Measurements from ENCODE around the gene PCDHB14. TPM values are rescaled to one million over a fixed set of nuclear protein-coding genes. Genes with fewer than 3 reads are reported as not detected.
"Not testable (repeated sequence)": the region's sequence is repeated elsewhere in the genome, so short reads cannot be mapped to it uniquely, and the experiment has no call there.

The PCDHB14 gene
- polyA plus RNA-seq, 3 donors: not detected

- no peak overlapping the region for H3K4me3 Mint-ChIP-seq
- WGBS (ENCODE audit: insufficient coverage): no CpG with 5 or more reads among the region's 3 CpGs
These were observed 26.8 kb upstream of the PCDHB14 start for GRCh38 chr5:141196363-141196762.

GRCh38 chr5:141199359-141200235 lies 23.5 kb upstream of the PCDHB14 start, which contains the start of gene PCDHB11:
Gene PCDHB11 (plus strand): TSS chr5:141199627. CDS start chr5:141199775, 148 bp downstream.
- H3K27ac ChIP-seq (ENCODE audit: low read depth in 1 of 2, low read length in 2 of 2): no peak within 1 kb of the TSS
- Mint-ChIP-seq H3K27ac (no peak within 1 kb of the TSS), H3K4me3 (no peak within 1 kb of the TSS), H3K36me3 (no peaks in the 10 kb centered on the region), H3K27me3 (ENCODE audit: low read depth in 3 of 3) (peaks cover 11 to 22% (median 21%) of the 10 kb centered on the region in 3 donors), H3K9me3 (peaks cover 17 to 52% (median 42%) of the 10 kb centered on the region in 7 donors), H3K4me1 (no peaks in the 10 kb centered on the region)
- no peaks in the 10 kb centered on the region for H3K36me3 ChIP-seq (replicated peaks in 1 of 2; ENCODE audit: control insufficient read depth in 1 of 2, insufficient read depth in 2 of 2, low read length in 2 of 2)
- no peaks in the 10 kb centered on the region for H3K79me2 ChIP-seq (ENCODE audit: insufficient read depth, low read length)
- no peak for TF ChIP-seq CTCF (IDR thresholded peaks at IDR 0.05)
- H2AFZ ChIP-seq (ENCODE audit: insufficient read depth, low read depth, low read length, poor library complexity, severe bottlenecking): no peak within 1 kb of the TSS
- H3K27me3 ChIP-seq (ENCODE audit: control insufficient read depth in 2 of 2, insufficient read depth in 2 of 2, low read length in 2 of 2): peaks cover 0 to 11% of the 10 kb centered on the region in 2 donors
- intact Hi-C loops (cut with micrococcal nuclease): no loop called here
- peaks cover 35 to 48% of the 10 kb centered on the region in 2 donors for H3K9me3 ChIP-seq (replicated peaks in 1 of 2; ENCODE audit: control insufficient read depth in 1 of 2, insufficient read depth in 1 of 2, low read length in 2 of 2)
- no peak within 1 kb of the TSS for H3K4me2 ChIP-seq (replicated peaks; ENCODE audit: extremely low read depth, low read length, poor library complexity, severe bottlenecking)
- WGBS (ENCODE audit: insufficient coverage): 45% methylated on average over 15 of the region's 21 CpGs
- H3K4me1 ChIP-seq (ENCODE audit: control insufficient read depth in 1 of 2, insufficient read depth in 2 of 2, low read length in 2 of 2): no peaks in the 10 kb centered on the region
- H4K20me1 ChIP-seq (ENCODE audit: insufficient read depth, low read length): no peaks in the 10 kb centered on the region
- H3K9ac ChIP-seq (ENCODE audit: insufficient read depth, low read length, poor library complexity, severe bottlenecking): no peak within 1 kb of the TSS
- no peak within 1 kb of the TSS for H3K4me3 ChIP-seq (replicated peaks in 1 of 3; ENCODE audit: low read depth in 2 of 3, low read length in 3 of 3)
- DNase-seq: no peak

More at GRCh38 chr5:141196363-141196762, 26.8 kb upstream of the PCDHB14 start:
- intact Hi-C loops (cut with micrococcal nuclease): no loop called here
- peaks cover 23 to 49% of the 10 kb centered on the region in 2 donors for H3K9me3 ChIP-seq (replicated peaks in 1 of 2; ENCODE audit: control insufficient read depth in 1 of 2, insufficient read depth in 1 of 2, low read length in 2 of 2)
- no peak overlapping the region for H3K9ac ChIP-seq (ENCODE audit: insufficient read depth, low read length, poor library complexity, severe bottlenecking)
- H4K20me1 ChIP-seq (ENCODE audit: insufficient read depth, low read length): no peaks in the 10 kb centered on the region
- no peaks in the 10 kb centered on the region for H3K4me1 ChIP-seq (ENCODE audit: control insufficient read depth in 1 of 2, insufficient read depth in 2 of 2, low read length in 2 of 2)
- H3K27me3 ChIP-seq (ENCODE audit: control insufficient read depth in 2 of 2, insufficient read depth in 2 of 2, low read length in 2 of 2): peaks cover 0 to 21% of the 10 kb centered on the region in 2 donors
- H2AFZ ChIP-seq (ENCODE audit: insufficient read depth, low read depth, low read length, poor library complexity, severe bottlenecking): no peak overlapping the region
- H3K27ac Mint-ChIP-seq: no peak overlapping the region
- H3K36me3 ChIP-seq (replicated peaks in 1 of 2; ENCODE audit: control insufficient read depth in 1 of 2, insufficient read depth in 2 of 2, low read length in 2 of 2): no peaks in the 10 kb centered on the region
- no peak overlapping the region for H3K4me2 ChIP-seq (replicated peaks; ENCODE audit: extremely low read depth, low read length, poor library complexity, severe bottlenecking)
- H3K4me1 Mint-ChIP-seq: no peaks in the 10 kb centered on the region
- peaks cover 2 to 22% (median 21%) of the 10 kb centered on the region in 3 donors for H3K27me3 Mint-ChIP-seq (ENCODE audit: low read depth in 3 of 3)
- H3K4me3 ChIP-seq (replicated peaks in 1 of 3; ENCODE audit: low read depth in 2 of 3, low read length in 3 of 3): no peak overlapping the region
- no peak for DNase-seq
- no peak overlapping the region for H3K27ac ChIP-seq (ENCODE audit: low read depth in 1 of 2, low read length in 2 of 2)
- H3K9me3 Mint-ChIP-seq: peaks cover 10 to 59% (median 46%) of the 10 kb centered on the region in 7 donors
- H3K36me3 Mint-ChIP-seq: no peaks in the 10 kb centered on the region
- TF ChIP-seq CTCF (IDR thresholded peaks at IDR 0.05): no peak
- H3K79me2 ChIP-seq (ENCODE audit: insufficient read depth, low read length): no peaks in the 10 kb centered on the region

GRCh38 chr5:141201126-141201525 lies 22.0 kb upstream of the PCDHB14 start:
- 26% methylated on average over 9 of the region's 38 CpGs for WGBS (ENCODE audit: insufficient coverage)
- H3K9me3 ChIP-seq (replicated peaks in 1 of 2; ENCODE audit: control insufficient read depth in 1 of 2, insufficient read depth in 1 of 2, low read length in 2 of 2): peaks cover 33 to 47% of the 10 kb centered on the region in 2 donors
- H2AFZ ChIP-seq (ENCODE audit: insufficient read depth, low read depth, low read length, poor library complexity, severe bottlenecking); H3K79me2 ChIP-seq (ENCODE audit: insufficient read depth, low read length); H3K4me1 ChIP-seq (ENCODE audit: control insufficient read depth in 1 of 2, insufficient read depth in 2 of 2, low read length in 2 of 2); H3K9ac ChIP-seq (ENCODE audit: insufficient read depth, low read length, poor library complexity, severe bottlenecking); H3K36me3 ChIP-seq (replicated peaks in 1 of 2; ENCODE audit: control insufficient read depth in 1 of 2, insufficient read depth in 2 of 2, low read length in 2 of 2); H3K4me3 ChIP-seq (replicated peaks in 1 of 3; ENCODE audit: low read depth in 2 of 3, low read length in 3 of 3); H3K27ac Mint-ChIP-seq; H3K4me1 Mint-ChIP-seq; H3K36me3 Mint-ChIP-seq; intact Hi-C loops (cut with micrococcal nuclease); H3K4me2 ChIP-seq (replicated peaks; ENCODE audit: extremely low read depth, low read length, poor library complexity, severe bottlenecking); H4K20me1 ChIP-seq (ENCODE audit: insufficient read depth, low read length); H3K27me3 ChIP-seq (ENCODE audit: control insufficient read depth in 2 of 2, insufficient read depth in 2 of 2, low read length in 2 of 2); H3K27ac ChIP-seq (ENCODE audit: low read depth in 1 of 2, low read length in 2 of 2); DNase-seq: not testable (repeated sequence)
- Mint-ChIP-seq H3K4me3 (peak overlapping the region in 1 of 2 donors; percentile 13), H3K27me3 (ENCODE audit: low read depth in 3 of 3) (peaks cover 12 to 22% (median 20%) of the 10 kb centered on the region in 3 donors), H3K9me3 (peaks cover 19 to 54% (median 41%) of the 10 kb centered on the region in 7 donors)

Data from CD14-positive monocyte (primary cell).